Gastrocnemius medialis (tissue), 4 donors: ENCODE results near the gene PRDX6.
"Not testable (repeated sequence)": the region's sequence is repeated elsewhere in the genome, so short reads cannot be mapped to it uniquely, and the experiment has no call there.

Source experiments
- CTCF ChIP-seq, 5 experiments: fragments of 450-650 bp in 3 of 5; fragments of 200-600 bp in 2 of 5; sonication (generic) in 2 of 5; IDR thresholded peaks in 4 of 5; conservative IDR thresholded peaks in 1 of 5; 1 replicate in 4 of 5; 2 replicates in 1 of 5; pipeline ENCODE4 v1.5.1; 2016 to 2019; ENCODE audit warnings: antibody characterized with exemption in 5 of 5, mild to moderate bottlenecking in 3 of 5, moderate library complexity in 3 of 5
- POLR2A ChIP-seq, 2 donors: fragments of 450-650 bp; IDR thresholded peaks; one replicate each; pipeline ENCODE4 v1.6.1; 2017; ENCODE audit warnings: antibody characterized with exemption in 2 of 2, mild to moderate bottlenecking in 2 of 2, moderate library complexity in 2 of 2

GRCh38 chr1:173474780-173475421 is 2.2 kb upstream of the PRDX6 start:
- TF ChIP-seq POLR2A (IDR thresholded peaks at IDR 0.05); CTCF (IDR thresholded peaks at IDR 0.05 in 4 of 5, conservative IDR thresholded peaks at IDR 0.05 in 1 of 5): not testable (repeated sequence)
